H1 (cell line): ENCODE results near the gene GUCY2C. TPM values are rescaled to one million over a fixed set of nuclear protein-coding genes. Genes with fewer than 3 reads are reported as not detected.

Source experiments
- CTCF ChIA-PET: fragments of 300-600 bp; sonication (Branson Sonifier 250); formaldehyde crosslinking; loops from one replicate; lab custom pipeline; 2021; ENCODE audit not compliant: partially characterized antibody; lab: Charles Lee
- POLR2A ChIA-PET: fragments of 300-600 bp; sonication (Branson Sonifier 250); formaldehyde crosslinking; loops from one replicate; lab custom pipeline; 2021; ENCODE audit warnings: inconsistent platforms; ENCODE audit not compliant: partially characterized antibody; lab: Charles Lee
- DNase-seq, 2 experiments: peaks; one replicate each; pipeline versions ENCODE4 v3.0.0 to v3.0.0-alpha.2; 2010 to 2022; ENCODE audit warnings: low spot score in 2 of 2, low read depth in 1 of 2, mixed read lengths in 1 of 2
- FAIRE-seq: peaks from 2 replicates; lab custom pipeline; 2011; peaks lifted over from hg19 to GRCh38; lab: Jason Lieb, UNC
- H2AFZ ChIP-seq: 2 replicates; pipeline ENCODE4 v1.8.1; 2012; ENCODE audit warnings: low read length, inconsistent platforms
- H2AK5ac ChIP-seq: 2 replicates; pipeline ENCODE4 v1.6.1; 2013; ENCODE audit warnings: low read depth, low read length
- H2BK120ac ChIP-seq: replicated peaks from 2 replicates; pipeline ENCODE3; 2013; ENCODE audit warnings: low read depth, low read length, inconsistent platforms
- H2BK12ac ChIP-seq: 2 replicates; pipeline ENCODE4 v1.6.1; 2013; ENCODE audit warnings: low read depth, low read length
- H2BK15ac ChIP-seq: 2 replicates; pipeline ENCODE4 v1.6.1; 2013; ENCODE audit warnings: low read length
- H2BK20ac ChIP-seq: 2 replicates; pipeline ENCODE4 v1.6.1; 2013; ENCODE audit warnings: low read length
- H2BK5ac ChIP-seq: 2 replicates; pipeline ENCODE4 v1.6.1; 2013; ENCODE audit warnings: low read depth, low read length
- H3K14ac ChIP-seq: 2 replicates; pipeline ENCODE4 v1.6.1; 2013; ENCODE audit warnings: inconsistent platforms; ENCODE audit not compliant: insufficient read length
- H3K18ac ChIP-seq: 2 replicates; pipeline ENCODE4 v1.6.1; 2013; ENCODE audit warnings: low read length; ENCODE audit errors: extremely low read depth
- H3K23ac ChIP-seq: 2 replicates; pipeline ENCODE4 v1.6.1; 2013; ENCODE audit warnings: inconsistent platforms; ENCODE audit not compliant: insufficient read length
- H3K23me2 ChIP-seq: 2 replicates; pipeline ENCODE4 v1.6.1; 2013; ENCODE audit warnings: low read depth, low read length
- H3K27ac ChIP-seq: 2 replicates; pipeline ENCODE4 v1.6.1; 2011; ENCODE audit warnings: low read depth, low read length, inconsistent platforms
- H3K27me3 ChIP-seq, 4 experiments: replicated peaks in 1 of 4; 1 replicate in 1 of 4; 2 replicates in 3 of 4; pipeline versions ENCODE4 v1.6.1 to v1.8.1; 2011 to 2013; ENCODE audit warnings: low read length in 3 of 4, mild to moderate bottlenecking in 3 of 4, inconsistent platforms in 2 of 4, mixed read lengths in 2 of 4, moderate library complexity in 1 of 4; ENCODE audit not compliant: control insufficient read depth in 3 of 4, insufficient read depth in 3 of 4; ENCODE audit errors: extremely low read depth in 1 of 4
- H3K36me3 ChIP-seq, 4 experiments: 2 replicates each; pipeline versions ENCODE4 v1.6.1 to v1.8.1; 2011 to 2013; ENCODE audit warnings: mild to moderate bottlenecking in 4 of 4, low read length in 3 of 4, moderate library complexity in 2 of 4, control low read depth in 1 of 4, inconsistent platforms in 1 of 4; ENCODE audit not compliant: insufficient read depth in 4 of 4, control insufficient read depth in 2 of 4
- H3K4ac ChIP-seq: replicated peaks from 2 replicates; pipeline ENCODE3; 2013; ENCODE audit warnings: low read length, low read depth, mixed read lengths, inconsistent platforms; ENCODE audit not compliant: insufficient read length
- H3K4me1 ChIP-seq, 4 experiments: replicated peaks in 1 of 4; 1 replicate in 1 of 4; 2 replicates in 3 of 4; pipeline versions ENCODE4 v1.6.1 to v1.8.1; 2011 to 2013; ENCODE audit warnings: low read length in 3 of 4, inconsistent platforms in 2 of 4, mixed read lengths in 1 of 4; ENCODE audit not compliant: insufficient read depth in 4 of 4, control insufficient read depth in 3 of 4
- H3K4me2 ChIP-seq, 2 experiments: 2 replicates each; pipeline versions ENCODE4 v1.6.1 to v1.8.1; 2011 to 2013; ENCODE audit warnings: low read depth in 2 of 2, low read length in 2 of 2, control low read depth in 1 of 2, inconsistent platforms in 1 of 2, mild to moderate bottlenecking in 1 of 2; ENCODE audit not compliant: insufficient read depth in 1 of 2
- H3K4me3 ChIP-seq, 4 experiments: fragments of 200-600, 300-600 bp in 1 of 4; sonication (generic), shearing (Covaris generic), sonication (Bioruptor Twin) in 1 of 4; 2 replicates each; pipeline versions ENCODE4 v1.5.1 to v1.8.1; 2011 to 2016; ENCODE audit warnings: low read length in 4 of 4, low read depth in 3 of 4, control low read depth in 2 of 4, inconsistent platforms in 2 of 4, mild to moderate bottlenecking in 2 of 4, mixed read lengths in 1 of 4, moderate library complexity in 1 of 4; ENCODE audit not compliant: insufficient read depth in 2 of 4; ENCODE audit errors: extremely low read depth in 1 of 4
- H3K56ac ChIP-seq: replicated peaks from 2 replicates; pipeline ENCODE3; 2013; ENCODE audit warnings: low read depth, mild to moderate bottlenecking, mixed read lengths, low read length, inconsistent platforms; ENCODE audit not compliant: insufficient read length
- H3K79me1 ChIP-seq: 2 replicates; pipeline ENCODE4 v1.6.1; 2013; ENCODE audit warnings: low read depth, low read length, control low read depth
- H3K79me2 ChIP-seq, 2 experiments: 2 replicates each; pipeline versions ENCODE4 v1.6.1 to v1.8.1; 2012 to 2013; ENCODE audit warnings: low read length in 2 of 2, mild to moderate bottlenecking in 2 of 2, inconsistent platforms in 1 of 2; ENCODE audit not compliant: insufficient read depth in 2 of 2, control insufficient read depth in 1 of 2
- H3K9ac ChIP-seq, 4 experiments: replicated peaks in 1 of 4; 1 replicate in 1 of 4; 2 replicates in 3 of 4; pipeline versions ENCODE4 v1.6.1 to v1.8.1; 2011 to 2013; ENCODE audit warnings: low read depth in 3 of 4, low read length in 3 of 4, control low read depth in 2 of 4, mild to moderate bottlenecking in 2 of 4, moderate library complexity in 2 of 4, inconsistent platforms in 1 of 4; ENCODE audit errors: extremely low read depth in 1 of 4
- H3K9me3 ChIP-seq, 2 experiments: 2 replicates each; pipeline versions ENCODE4 v1.6.1 to v1.8.1; 2012 to 2013; ENCODE audit warnings: mild to moderate bottlenecking in 2 of 2, moderate library complexity in 2 of 2, control low read depth in 1 of 2, inconsistent platforms in 1 of 2, low read depth in 1 of 2, low read length in 1 of 2, mixed read lengths in 1 of 2; ENCODE audit not compliant: insufficient read depth in 2 of 2
- H4K20me1 ChIP-seq, 2 experiments: replicated peaks in 1 of 2; 2 replicates each; pipeline versions ENCODE3 to v1.8.1; 2011 to 2013; ENCODE audit warnings: inconsistent platforms in 2 of 2, low read length in 2 of 2, mild to moderate bottlenecking in 1 of 2; ENCODE audit not compliant: insufficient read depth in 2 of 2, control insufficient read depth in 1 of 2
- H4K5ac ChIP-seq: 2 replicates; pipeline ENCODE4 v1.6.1; 2013; ENCODE audit warnings: low read length, low read depth, mixed read lengths, inconsistent platforms; ENCODE audit not compliant: insufficient read length
- H4K8ac ChIP-seq: 2 replicates; pipeline ENCODE4 v1.8.0; 2013; ENCODE audit warnings: mild to moderate bottlenecking, moderate library complexity, low read length, inconsistent platforms; ENCODE audit not compliant: insufficient read depth; ENCODE audit errors: extremely low read depth
- H4K91ac ChIP-seq: replicated peaks from 2 replicates; pipeline ENCODE3; 2013; ENCODE audit warnings: low read length, mixed read lengths, inconsistent platforms; ENCODE audit not compliant: insufficient read length
- POLR2A ChIP-seq, 2 experiments: IDR thresholded peaks; 1 replicate in 1 of 2; 2 replicates in 1 of 2; pipeline ENCODE4 v1.6.1; 2011; ENCODE audit warnings: low read depth in 2 of 2, low read length in 2 of 2, mild to moderate bottlenecking in 2 of 2; ENCODE audit errors: control extremely low read depth in 1 of 2
- POLR2AphosphoS5 ChIP-seq: IDR thresholded peaks from 2 replicates; pipeline ENCODE4 v1.6.1; 2011; ENCODE audit warnings: low read depth, low read length
- SIX5 ChIP-seq: IDR thresholded peaks from 2 replicates; pipeline ENCODE4 v1.6.1; 2011; ENCODE audit warnings: mild to moderate bottlenecking, low read depth, low read length
- WGBS, 2 experiments: shearing (Covaris generic) in 1 of 2; methylation state at CpG; one replicate each; pipeline versions ENCODE4 v1.1.6 to v1.1.7; 2013 to 2015; ENCODE audit warnings: low lambda C conversion rate in 2 of 2, mixed read lengths in 2 of 2, inconsistent platforms in 1 of 2, low coverage in 1 of 2, missing lambda C conversion rate in 1 of 2; ENCODE audit not compliant: insufficient replicate concordance in 2 of 2, insufficient coverage in 1 of 2, insufficient read length in 1 of 2; ENCODE audit errors: extremely low coverage in 1 of 2, missing lambda C conversion rate in 1 of 2; 5-methylcytosine and 5-hydroxymethylcytosine counted together
- polyA plus RNA-seq, 7 experiments: library from polyadenylated mRNA; depleted of rRNA in 3 of 7; stranded (reverse) in 5 of 7; unstranded in 2 of 7; fragments of >200 nt in 5 of 7; fragments of 200-250 nt in 2 of 7; gene quantifications; 1 replicate in 5 of 7; 2 replicates in 1 of 7; 4 replicates in 1 of 7; pipeline versions ENCODE4 v1.2.1 to v1.2.3, GENCODE V29; 2011 to 2013; ENCODE audit warnings: missing spikeins in 2 of 7, mixed read lengths in 2 of 7
- total RNA-seq: library from RNA; stranded (reverse); fragmentation: NEBNext Ultra II Directional; extraction: Animal tissue kit (Norgen Biotek cat#: 25700); gene quantifications from 2 replicates; pipeline ENCODE4 v1.2.1, GENCODE V29; 2021

Gene GUCY2C
- total and polyA plus RNA-seq, 2 of the 8 experiments (the other 6 are each of a cell fraction or from before 2014, with no cell fraction given), result 1.9 to 3.2 TPM

- WGBS, 2 experiments, result 88% methylated on average over 6 of the region's 6 CpGs; no CpG with 5 or more reads in 1 of the 2 experiments
- H2BK15ac ChIP-seq, result no peak overlapping the region
- H2BK120ac ChIP-seq, result no peak overlapping the region
- no peak overlapping the region for H2BK20ac ChIP-seq
- no peak overlapping the region for H3K27ac ChIP-seq
- H3K27me3 ChIP-seq, result no peaks in the 10 kb centered on the region
- H2AK5ac ChIP-seq, result no peak overlapping the region
- H3K9me3 ChIP-seq, result no peaks in the 10 kb centered on the region
- H3K14ac ChIP-seq, result no peak overlapping the region
- H3K4me3 ChIP-seq, result no peak overlapping the region
- peaks cover 0 to 13% of the 10 kb centered on the region in 2 experiments; a peak in 2 of 4 replicates for H3K79me2 ChIP-seq
- DNase-seq (no peak), FAIRE-seq (no peak)
- H2BK12ac ChIP-seq, result no peak overlapping the region
- H4K20me1 ChIP-seq, result peaks cover 5 to 10% of the 10 kb centered on the region in 2 experiments
- H2BK5ac ChIP-seq, result no peak overlapping the region
- ChIA-PET POLR2A (interaction anchor here (0.5 to 12.8 kb wide), 8 partner anchors 11 to 80 kb away, joined by 3 to 167 read pairs (median 25); a partner anchor contains a TSS), CTCF (interaction anchor here (1.0 to 1.6 kb wide), 2 partner anchors 15 to 39 kb away, joined by 3 to 4 read pairs; no protein-coding TSS in a partner anchor)
- H3K23me2 ChIP-seq, result no peaks in the 10 kb centered on the region
- H3K4ac ChIP-seq, result no peak overlapping the region
- H4K8ac ChIP-seq, result no peak overlapping the region
- H4K91ac ChIP-seq, result no peak overlapping the region
- no peak overlapping the region for H3K18ac ChIP-seq
- peaks cover 14 to 66% (median 46%) of the 10 kb centered on the region in 4 experiments; a peak in 7 of 8 replicates for H3K36me3 ChIP-seq
- no peak overlapping the region for H3K23ac ChIP-seq
- peaks cover 0 to 4% (median 3%) of the 10 kb centered on the region in 4 experiments; a peak in 3 of 7 replicates for H3K4me1 ChIP-seq
- H3K9ac ChIP-seq, result no peak overlapping the region
- no peak overlapping the region for H3K56ac ChIP-seq
- H3K4me2 ChIP-seq, result no peak overlapping the region
- H3K79me1 ChIP-seq, result no peaks in the 10 kb centered on the region; the same call in 1 of the 2 replicates
- TF ChIP-seq SIX5 (no peak), POLR2A (IDR thresholded peaks at IDR 0.05; ENCODE audit: control extremely low read depth in 1 of 2, low read depth in 2 of 2, low read length in 2 of 2) (0 out of 3 replicates have a peak, but pooled peaks of 1 of the 2 experiments have one; percentile 48), POLR2AphosphoS5 (peak; percentile 38; the same call in 1 of the 2 replicates)
- H4K5ac ChIP-seq, result no peak overlapping the region
- no peak overlapping the region for H2AFZ ChIP-seq
These were observed 5.6 kb upstream of the GUCY2C start for GRCh38 chr12:14701809-14702568.
